ENCODE results near the gene FBXW4.

- TF ChIP-seq EZH2 (IDR thresholded peaks at IDR 0.05) = no peak
- no peak for TF ChIP-seq POLR2AphosphoS5 (IDR thresholded peaks at IDR 0.05; ENCODE audit: borderline replicate concordance, low read depth, low read length)
Observed at GRCh38 chr10:101644002-101644401, 51.0 kb downstream of the FBXW4 start.
